ENCODE results near the gene KRTAP27-1. TPM values are rescaled to one million over a fixed set of nuclear protein-coding genes. Genes with fewer than 3 reads are reported as not detected.

The KRTAP27-1 gene
- total RNA-seq, 1 donor from 2014 or later = not detected

DNA sequence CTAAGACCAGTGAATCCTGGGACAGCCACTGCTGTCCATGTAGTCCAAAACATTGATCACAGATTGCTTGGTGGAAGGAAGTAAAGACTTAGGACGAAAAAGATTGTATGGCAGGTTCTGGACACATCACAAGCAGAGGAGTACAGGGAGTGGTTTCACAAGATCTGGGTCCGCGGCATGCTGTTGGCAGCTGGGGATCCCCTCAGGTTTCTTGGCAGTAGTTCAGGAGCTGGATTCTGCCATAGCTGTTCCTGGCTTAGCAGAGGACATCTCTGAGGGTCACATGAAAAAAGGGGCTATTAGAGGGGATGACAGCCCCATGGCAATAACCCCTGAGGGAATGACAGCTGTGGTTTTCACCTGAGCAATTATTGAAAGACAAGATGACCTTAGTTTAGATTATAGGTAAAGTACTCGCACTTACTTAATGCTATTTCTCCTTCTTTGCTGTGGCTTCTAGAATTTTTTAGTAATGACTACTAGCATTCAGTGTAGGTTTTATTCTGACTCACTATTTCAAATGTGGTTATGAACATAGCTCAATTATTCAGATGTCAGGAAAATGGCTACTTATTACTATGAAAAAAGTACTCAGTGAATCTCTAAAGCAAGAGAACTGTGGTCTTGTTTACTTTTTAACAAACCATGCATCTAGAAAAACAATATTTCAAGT is 8.2 kb downstream of the KRTAP27-1 start:
- no peak for DNase-seq
- no peaks in the 10 kb centered on the region for H3K4me1 ChIP-seq
- H3K4me3 ChIP-seq = no peak overlapping the region
- TF ChIP-seq CTCF (IDR thresholded peaks at IDR 0.05; ENCODE audit: borderline replicate concordance) = no peak
- peaks cover 31% of the 10 kb centered on the region for H3K9me3 ChIP-seq (replicated peaks)
- intact Hi-C loops (cut with micrococcal nuclease) = no loop called here
- no peaks in the 10 kb centered on the region for H3K27me3 ChIP-seq (ENCODE audit: low read depth)
- H3K27ac ChIP-seq (replicated peaks) = no peak overlapping the region
- no peaks in the 10 kb centered on the region for H3K36me3 ChIP-seq

- H3K27ac ChIP-seq (replicated peaks) = no peak overlapping the region
- TF ChIP-seq CTCF (IDR thresholded peaks at IDR 0.05; ENCODE audit: borderline replicate concordance) = no peak
- H3K36me3 ChIP-seq = no peaks in the 10 kb centered on the region
- H3K4me3 ChIP-seq = no peak overlapping the region
- DNase-seq = no peak
- peaks cover 31% of the 10 kb centered on the region for H3K9me3 ChIP-seq (replicated peaks)
- no peaks in the 10 kb centered on the region for H3K4me1 ChIP-seq
- no peaks in the 10 kb centered on the region for H3K27me3 ChIP-seq (ENCODE audit: low read depth)
- intact Hi-C loops (cut with micrococcal nuclease) = no loop called here
Observed at GRCh38 chr21:30326390-30326789, 11.1 kb downstream of the KRTAP27-1 start.

GRCh38 chr21:30320215-30320614 is 17.3 kb downstream of the KRTAP27-1 start, which contains the start of gene KRTAP26-1:
Gene KRTAP26-1, minus strand, starts transcription at chr21:30320315. Its CDS starts 280 bp downstream, at chr21:30320035.
- H3K4me1 ChIP-seq = no peaks in the 10 kb centered on the region
- no peak within 1 kb of the TSS for H3K4me3 ChIP-seq
- TF ChIP-seq CTCF (IDR thresholded peaks at IDR 0.05; ENCODE audit: borderline replicate concordance) = no peak
- no peak for DNase-seq
- H3K36me3 ChIP-seq = no peaks in the 10 kb centered on the region
- intact Hi-C loops (cut with micrococcal nuclease) = no loop called here
- no peaks in the 10 kb centered on the region for H3K27me3 ChIP-seq (ENCODE audit: low read depth)
- H3K9me3 ChIP-seq (replicated peaks) = peaks cover 6% of the 10 kb centered on the region
- no peak within 1 kb of the TSS for H3K27ac ChIP-seq (replicated peaks)

DNA sequence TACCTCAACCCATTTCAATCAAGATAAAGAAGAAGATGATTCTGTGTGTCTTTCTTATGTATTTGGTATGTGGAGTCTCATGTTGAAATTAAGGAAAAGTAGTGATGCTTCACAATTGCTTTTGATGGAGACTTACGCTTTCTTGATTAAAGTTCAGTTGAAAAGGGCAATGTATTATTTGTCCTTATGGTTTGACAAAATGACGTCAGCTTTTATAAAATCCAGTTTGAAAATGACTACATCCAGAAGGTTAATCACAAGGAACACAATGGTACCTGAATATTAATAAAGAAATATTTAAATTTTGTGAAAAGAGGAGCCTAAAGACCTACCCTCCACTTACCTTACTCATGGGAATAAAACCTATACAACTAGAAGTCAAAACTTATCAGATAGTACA is 21.8 kb downstream of the KRTAP27-1 start:
- H3K9me3 ChIP-seq (replicated peaks) = no peaks in the 10 kb centered on the region
- DNase-seq = no peak

GRCh38 chr21:30306884-30307283 is 30.6 kb downstream of the KRTAP27-1 start:
- intact Hi-C loops (cut with micrococcal nuclease) = no loop called here
- Histone ChIP-seq H3K9me3 (replicated peaks) (peaks cover 5% of the 10 kb centered on the region), H3K27me3 (ENCODE audit: low read depth) (no peaks in the 10 kb centered on the region), H3K4me1 (no peaks in the 10 kb centered on the region), H3K36me3 (no peaks in the 10 kb centered on the region), H3K27ac (replicated peaks) (no peak overlapping the region), H3K4me3 (no peak overlapping the region)
- TF ChIP-seq CTCF (IDR thresholded peaks at IDR 0.05; ENCODE audit: borderline replicate concordance) = no peak
- DNase-seq = no peak

More for the DNA sequence above, 21.8 kb downstream of the KRTAP27-1 start:
- no peak for TF ChIP-seq CTCF (IDR thresholded peaks at IDR 0.05; ENCODE audit: borderline replicate concordance)
- Histone ChIP-seq H3K4me1 (no peaks in the 10 kb centered on the region), H3K4me3 (no peak overlapping the region), H3K27me3 (ENCODE audit: low read depth) (no peaks in the 10 kb centered on the region), H3K36me3 (no peaks in the 10 kb centered on the region), H3K27ac (replicated peaks) (no peak overlapping the region)
- intact Hi-C loops (cut with micrococcal nuclease) = no loop called here

Data from left ventricle myocardium inferior (tissue), 1 donor.